Measurements from ENCODE around the gene WLS. TPM values are rescaled to one million over a fixed set of nuclear protein-coding genes. Genes with fewer than 3 reads are reported as not detected.

WLS gene
- polyA plus RNA-seq, 1 donor from 2014 or later: 8.8 TPM

DNA sequence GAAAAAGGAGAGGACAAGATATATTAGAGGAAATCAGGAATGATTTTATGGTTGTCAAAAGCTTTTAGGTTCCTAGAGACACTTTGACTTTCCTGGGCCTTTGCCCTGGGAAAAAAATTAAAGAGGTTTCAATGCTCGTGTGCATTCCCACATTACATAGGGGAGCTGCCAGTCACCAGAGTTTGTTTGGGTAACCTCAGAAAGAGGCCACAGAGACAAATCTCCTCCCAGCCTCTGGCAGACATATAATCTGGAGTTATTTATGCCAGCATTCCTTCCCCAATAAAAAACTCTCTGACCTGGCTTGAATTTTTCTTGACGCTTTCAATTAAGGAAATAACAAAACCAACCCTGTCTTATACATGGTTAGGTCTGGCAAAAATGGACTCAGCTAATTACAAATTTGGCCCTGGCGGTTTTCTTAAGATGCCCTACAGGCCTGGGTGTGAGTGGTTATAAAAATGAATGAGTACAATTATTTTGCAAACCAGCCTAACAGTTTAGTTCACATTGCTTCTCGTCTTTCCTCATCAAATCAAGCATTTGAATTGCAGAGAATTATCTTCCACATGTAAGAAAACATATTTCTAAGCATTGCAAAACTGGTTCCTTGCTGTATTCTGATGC, 63.7 kb downstream of the WLS start:
- TF ChIP-seq EP300 (conservative IDR thresholded peaks at IDR 0.05; ENCODE audit: poor library complexity, severe bottlenecking) (no peak), SMC3 (conservative IDR thresholded peaks at IDR 0.05; ENCODE audit: poor library complexity) (no peak)
- H3K9ac ChIP-seq (ENCODE audit: low read length): no peak overlapping the region

DNA sequence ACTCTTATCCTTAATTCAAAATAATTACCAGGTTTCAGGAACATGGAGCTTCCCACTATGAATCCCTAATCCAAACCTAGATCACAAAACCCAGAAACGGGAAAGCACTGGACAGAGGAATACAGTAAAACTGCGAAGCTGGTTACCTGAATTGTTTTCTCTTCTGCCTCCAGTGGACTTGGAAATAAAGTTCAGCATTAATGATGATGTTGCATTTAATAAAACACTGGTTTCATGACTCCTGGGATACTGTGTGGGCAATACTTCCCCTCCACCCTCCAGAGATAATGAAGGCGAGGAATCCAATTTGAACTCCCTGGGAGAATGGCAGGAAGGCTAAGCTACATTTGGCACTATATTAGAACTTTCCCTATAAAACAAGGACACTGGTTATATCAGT, 65.1 kb downstream of the WLS start:
- Histone ChIP-seq H4K20me1 (ENCODE audit: insufficient read depth) (no peaks in the 10 kb centered on the region), H3K9me2 (ENCODE audit: insufficient read depth, low read length) (no peaks in the 10 kb centered on the region), H2AFZ (ENCODE audit: low read depth, low read length) (no peak overlapping the region), H3K9ac (ENCODE audit: low read length) (no peak overlapping the region), H3F3A (ENCODE audit: insufficient read depth, low read length, poor library complexity, severe bottlenecking) (no peaks in the 10 kb centered on the region), H3K4me3 (ENCODE audit: low read length) (no peak overlapping the region), H3K79me2 (replicated peaks; ENCODE audit: insufficient read depth, low read length) (no peaks in the 10 kb centered on the region), H3K27ac (ENCODE audit: low read length) (no peak overlapping the region), H3K27me3 (ENCODE audit: insufficient read depth, low read depth, low read length) (no peaks in the 10 kb centered on the region), H3K4me2 (ENCODE audit: low read length) (no peak overlapping the region), H3K9me3 (ENCODE audit: low read length) (no peaks in the 10 kb centered on the region), H3K36me3 (ENCODE audit: insufficient read depth, low read length) (no peaks in the 10 kb centered on the region)
- TF ChIP-seq POLR2AphosphoS5 (IDR thresholded peaks at IDR 0.05) (no peak), RAD21 (conservative IDR thresholded peaks at IDR 0.05) (no peak), SMC3 (conservative IDR thresholded peaks at IDR 0.05; ENCODE audit: poor library complexity) (no peak)
- TF ChIP-seq, protein P1, sequence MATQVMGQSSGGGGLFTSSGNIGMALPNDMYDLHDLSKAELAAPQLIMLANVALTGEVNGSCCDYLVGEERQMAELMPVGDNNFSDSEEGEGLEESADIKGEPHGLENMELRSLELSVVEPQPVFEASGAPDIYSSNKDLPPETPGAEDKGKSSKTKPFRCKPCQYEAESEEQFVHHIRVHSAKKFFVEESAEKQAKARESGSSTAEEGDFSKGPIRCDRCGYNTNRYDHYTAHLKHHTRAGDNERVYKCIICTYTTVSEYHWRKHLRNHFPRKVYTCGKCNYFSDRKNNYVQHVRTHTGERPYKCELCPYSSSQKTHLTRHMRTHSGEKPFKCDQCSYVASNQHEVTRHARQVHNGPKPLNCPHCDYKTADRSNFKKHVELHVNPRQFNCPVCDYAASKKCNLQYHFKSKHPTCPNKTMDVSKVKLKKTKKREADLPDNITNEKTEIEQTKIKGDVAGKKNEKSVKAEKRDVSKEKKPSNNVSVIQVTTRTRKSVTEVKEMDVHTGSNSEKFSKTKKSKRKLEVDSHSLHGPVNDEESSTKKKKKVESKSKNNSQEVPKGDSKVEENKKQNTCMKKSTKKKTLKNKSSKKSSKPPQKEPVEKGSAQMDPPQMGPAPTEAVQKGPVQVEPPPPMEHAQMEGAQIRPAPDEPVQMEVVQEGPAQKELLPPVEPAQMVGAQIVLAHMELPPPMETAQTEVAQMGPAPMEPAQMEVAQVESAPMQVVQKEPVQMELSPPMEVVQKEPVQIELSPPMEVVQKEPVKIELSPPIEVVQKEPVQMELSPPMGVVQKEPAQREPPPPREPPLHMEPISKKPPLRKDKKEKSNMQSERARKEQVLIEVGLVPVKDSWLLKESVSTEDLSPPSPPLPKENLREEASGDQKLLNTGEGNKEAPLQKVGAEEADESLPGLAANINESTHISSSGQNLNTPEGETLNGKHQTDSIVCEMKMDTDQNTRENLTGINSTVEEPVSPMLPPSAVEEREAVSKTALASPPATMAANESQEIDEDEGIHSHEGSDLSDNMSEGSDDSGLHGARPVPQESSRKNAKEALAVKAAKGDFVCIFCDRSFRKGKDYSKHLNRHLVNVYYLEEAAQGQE (IDR thresholded peaks at IDR 0.05; ENCODE audit: borderline replicate concordance): no peak

More for the DNA sequence above, 63.7 kb downstream of the WLS start:
- no peaks in the 10 kb centered on the region for H3K9me3 ChIP-seq (ENCODE audit: low read length)
- no peaks in the 10 kb centered on the region for H4K20me1 ChIP-seq (ENCODE audit: insufficient read depth)
- H3K9me2 ChIP-seq (ENCODE audit: insufficient read depth, low read length): no peaks in the 10 kb centered on the region
- H3K27ac ChIP-seq (ENCODE audit: low read length): peak overlapping the region; percentile 9
- H3K27me3 ChIP-seq (ENCODE audit: insufficient read depth, low read depth, low read length): no peaks in the 10 kb centered on the region
- H3K36me3 ChIP-seq (ENCODE audit: insufficient read depth, low read length): no peaks in the 10 kb centered on the region
- H2AFZ ChIP-seq (ENCODE audit: low read depth, low read length): no peak overlapping the region
- H3K79me2 ChIP-seq (replicated peaks; ENCODE audit: insufficient read depth, low read length): no peaks in the 10 kb centered on the region
- no peak overlapping the region for H3K4me2 ChIP-seq (ENCODE audit: low read length)
- H3F3A ChIP-seq (ENCODE audit: insufficient read depth, low read length, poor library complexity, severe bottlenecking): peaks cover under 1% of the 10 kb centered on the region
- no peak overlapping the region for H3K4me3 ChIP-seq (ENCODE audit: low read length)

DNA sequence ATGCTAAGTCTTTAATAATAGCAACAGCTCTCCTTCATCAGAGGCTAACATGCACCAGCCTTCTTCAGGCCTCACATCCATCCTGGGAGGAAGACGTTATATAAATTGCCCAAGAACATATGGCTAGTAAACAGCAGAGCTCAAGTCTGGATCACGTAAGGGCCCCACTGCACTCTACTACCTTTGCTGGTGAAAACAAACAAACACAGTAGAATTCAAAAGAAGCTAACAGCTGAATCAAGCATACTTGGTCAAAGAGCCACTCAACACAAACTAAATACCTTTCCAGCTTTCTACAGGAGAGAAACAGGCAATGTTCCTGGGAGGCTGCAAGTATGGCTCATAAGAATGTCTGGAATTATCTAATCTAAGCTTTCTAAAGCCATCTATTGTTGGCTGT, 66.0 kb downstream of the WLS start:
- H3K9me3 ChIP-seq (ENCODE audit: low read length): no peaks in the 10 kb centered on the region
- H3K4me3 ChIP-seq (ENCODE audit: low read length): no peak overlapping the region
- no peaks in the 10 kb centered on the region for H3K79me2 ChIP-seq (replicated peaks; ENCODE audit: insufficient read depth, low read length)
- no peak overlapping the region for H3K9ac ChIP-seq (ENCODE audit: low read length)
- no peaks in the 10 kb centered on the region for H4K20me1 ChIP-seq (ENCODE audit: insufficient read depth)
- no peak overlapping the region for H3K4me2 ChIP-seq (ENCODE audit: low read length)
- TF ChIP-seq CTCF (IDR thresholded peaks at IDR 0.05; ENCODE audit: poor library complexity, severe bottlenecking) (no peak), RAD21 (conservative IDR thresholded peaks at IDR 0.05) (no peak), EZH2 (IDR thresholded peaks at IDR 0.05; ENCODE audit: borderline replicate concordance, insufficient read depth, low read length, poor library complexity, severe bottlenecking) (no peak), POLR2AphosphoS5 (IDR thresholded peaks at IDR 0.05) (no peak), SMC3 (conservative IDR thresholded peaks at IDR 0.05; ENCODE audit: poor library complexity) (no peak), EP300 (conservative IDR thresholded peaks at IDR 0.05; ENCODE audit: poor library complexity, severe bottlenecking) (no peak), MXI1 (conservative IDR thresholded peaks at IDR 0.05; ENCODE audit: poor library complexity, severe bottlenecking) (no peak), TAF1 (IDR thresholded peaks at IDR 0.05; ENCODE audit: low read depth) (no peak)
- TF ChIP-seq, protein P1 (IDR thresholded peaks at IDR 0.05; ENCODE audit: borderline replicate concordance): no peak
- no peaks in the 10 kb centered on the region for H3K9me2 ChIP-seq (ENCODE audit: insufficient read depth, low read length)
- no peak overlapping the region for H3K27ac ChIP-seq (ENCODE audit: low read length)
- H3K36me3 ChIP-seq (ENCODE audit: insufficient read depth, low read length): no peaks in the 10 kb centered on the region
- H2AFZ ChIP-seq (ENCODE audit: low read depth, low read length): no peak overlapping the region
- H3F3A ChIP-seq (ENCODE audit: insufficient read depth, low read length, poor library complexity, severe bottlenecking): no peaks in the 10 kb centered on the region
- no peaks in the 10 kb centered on the region for H3K27me3 ChIP-seq (ENCODE audit: insufficient read depth, low read depth, low read length)

Data from neural cell (in vitro differentiated cells).